NOMO-1 (cell line): ENCODE results near the gene ATAD3B.
"Not testable (repeated sequence)": the region's sequence is repeated elsewhere in the genome, so short reads cannot be mapped to it uniquely, and the experiment has no call there.

ENCODE experiments used
- DNase-seq, 2 experiments: peaks; one replicate each; lab custom pipeline; 2025; ENCODE audit not compliant: unreplicated experiment in 2 of 2; lab: John Stamatoyannopoulos, UW

ATAD3B gene

GRCh38 chr1:1529936-1530335, 58.4 kb downstream of the ATAD3B start:
- DNase-seq: no peak

GRCh38 chr1:1531947-1532346, 60.4 kb downstream of the ATAD3B start:
- no peak for DNase-seq

DNA sequence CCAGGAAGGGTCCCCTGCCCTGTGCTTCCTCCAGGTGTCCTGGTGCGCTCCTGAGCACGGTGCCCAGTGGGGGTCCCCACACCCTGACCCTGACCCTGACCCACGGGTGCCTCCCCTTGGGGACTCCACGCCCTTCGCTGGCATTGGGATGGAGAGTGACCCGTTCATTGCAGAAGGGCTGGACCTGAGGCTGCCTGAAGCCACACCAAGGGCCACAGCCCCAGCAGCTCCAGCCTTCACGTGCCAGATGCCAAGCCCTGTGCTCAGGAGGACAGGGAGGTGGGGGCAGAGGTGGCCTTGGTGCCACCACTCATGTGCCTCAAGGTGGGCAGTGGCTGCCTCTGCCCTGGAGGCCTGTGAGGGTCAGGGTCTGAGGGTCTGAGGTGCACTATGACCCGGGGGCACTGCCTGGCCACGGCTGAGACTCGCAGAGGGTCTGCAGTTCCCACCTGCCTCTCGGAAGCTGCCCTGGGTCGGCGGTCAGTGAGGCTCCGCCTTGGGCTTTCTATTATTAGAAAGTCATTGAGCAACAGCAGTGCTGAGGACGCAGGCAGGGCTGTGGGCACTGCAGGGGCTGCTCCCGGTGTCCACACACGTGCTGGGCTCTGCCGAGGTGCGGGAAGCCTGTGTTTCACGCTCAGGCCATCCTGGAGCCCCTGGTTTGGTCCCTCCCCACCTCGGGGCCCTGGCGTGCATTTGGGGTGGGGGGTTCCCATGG, 61.8 kb downstream of the ATAD3B start:
- DNase-seq: not testable (repeated sequence)

GRCh38 chr1:1533894-1534291, 62.3 kb downstream of the ATAD3B start:
- DNase-seq: not testable (repeated sequence)

DNA sequence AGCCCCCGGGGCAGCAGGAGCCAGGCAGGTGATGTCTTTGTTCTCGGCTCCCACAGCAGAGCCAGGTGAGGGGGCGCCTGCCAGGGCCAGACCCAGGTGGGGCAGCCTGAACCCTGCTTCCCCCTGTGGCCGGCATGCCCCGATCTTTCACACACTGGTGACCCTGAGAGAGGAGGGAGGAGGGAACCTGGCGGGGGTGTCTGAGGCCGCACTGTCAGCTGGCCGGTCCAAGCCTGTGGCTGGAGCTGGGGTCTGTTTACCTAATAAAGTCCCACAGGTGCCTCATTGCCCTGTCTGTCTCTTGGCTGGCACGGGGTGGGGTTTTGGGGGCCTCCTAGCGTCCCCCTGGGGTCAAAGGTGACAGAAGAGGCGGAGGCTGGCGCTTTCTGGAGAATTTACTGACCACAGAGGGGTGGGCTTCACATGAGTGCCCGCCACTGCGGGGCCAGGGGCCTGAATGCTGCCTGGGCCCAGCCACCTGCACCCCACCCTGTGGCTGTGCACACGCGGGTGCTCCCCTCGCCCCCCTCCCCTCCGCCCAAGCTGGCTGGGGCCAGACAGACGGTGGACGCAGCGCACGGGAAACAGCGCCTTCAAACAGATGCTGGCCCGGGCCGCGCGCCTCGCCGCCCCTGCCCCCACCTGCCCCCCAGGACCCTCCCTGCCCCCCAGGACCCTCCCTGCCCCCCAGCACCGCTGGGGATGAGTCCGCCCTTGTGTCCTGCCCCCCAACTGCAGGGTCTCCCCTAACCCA, 63.0 kb downstream of the ATAD3B start:
- no peak for DNase-seq

- no peak for DNase-seq
Observed at GRCh38 chr1:1535201-1536018, 63.8 kb downstream of the ATAD3B start.

DNA sequence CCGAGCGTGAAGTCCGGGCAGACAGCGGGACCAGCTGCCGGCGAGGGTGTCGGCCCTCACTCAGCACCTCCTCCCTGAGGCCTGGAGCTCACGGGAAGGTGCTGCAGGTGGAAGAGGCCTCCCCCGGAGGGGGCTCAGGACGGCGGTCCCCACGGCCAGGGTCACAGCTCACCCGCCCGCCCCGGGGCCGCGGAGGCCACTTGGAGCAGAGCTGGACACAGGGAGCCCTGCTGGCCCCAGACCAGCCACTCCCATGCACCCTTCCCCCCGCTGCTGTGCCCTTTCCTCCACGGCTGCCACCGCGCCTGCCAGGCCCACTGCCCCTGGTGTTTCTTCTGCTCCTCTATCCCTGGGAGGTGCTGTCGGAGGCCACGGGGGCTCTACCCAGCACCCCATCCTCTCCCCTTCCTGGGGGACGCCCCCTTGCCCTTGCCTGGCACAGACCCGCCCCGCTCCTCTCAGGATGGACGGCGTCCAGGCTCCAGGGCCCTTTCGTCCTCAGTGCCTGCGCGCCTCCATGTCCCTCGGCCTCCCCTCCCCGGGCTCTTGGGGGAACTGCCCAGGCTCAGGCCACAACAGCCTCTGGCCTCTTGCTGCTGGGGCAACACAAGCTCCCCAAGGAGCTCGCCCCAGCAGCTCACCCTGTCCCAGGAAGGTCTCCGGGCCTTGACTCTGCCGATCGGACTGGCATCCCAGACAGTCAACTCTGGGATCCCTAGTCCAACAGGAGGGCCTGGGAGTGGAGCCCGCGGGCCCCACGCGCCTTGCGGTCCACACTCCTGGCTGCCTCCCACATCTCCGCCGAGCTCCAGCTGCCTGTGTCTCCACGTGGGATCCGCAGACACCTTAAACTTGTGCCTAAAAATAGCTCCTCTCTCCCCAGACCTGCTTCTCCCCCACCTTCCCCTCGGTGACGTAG, 64.7 kb downstream of the ATAD3B start:
- no peak for DNase-seq

GRCh38 chr1:1536938-1537546, 65.5 kb downstream of the ATAD3B start:
- no peak for DNase-seq

- no peak for DNase-seq
Observed at GRCh38 chr1:1537626-1538250, 66.2 kb downstream of the ATAD3B start.

GRCh38 chr1:1538334-1538733, 66.8 kb downstream of the ATAD3B start:
- DNase-seq: no peak

DNA sequence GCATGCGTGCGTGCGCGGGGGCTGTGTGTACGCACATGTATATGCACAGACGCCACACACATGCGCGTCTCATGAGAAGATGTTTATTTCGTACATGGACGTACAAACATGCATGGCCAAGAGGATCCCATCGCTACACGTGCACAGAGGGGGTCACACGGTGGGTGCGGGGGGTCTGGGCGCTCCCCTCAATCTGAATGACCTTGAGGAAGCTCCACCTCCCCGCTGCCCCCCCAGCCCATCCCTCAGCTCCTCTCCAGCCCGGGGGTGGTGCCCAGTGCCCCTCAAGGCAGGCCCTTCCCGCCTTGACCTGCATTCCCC, 67.4 kb downstream of the ATAD3B start:
- DNase-seq: no peak

- no peak for DNase-seq
Observed at GRCh38 chr1:1539310-1540089, 67.9 kb downstream of the ATAD3B start.

- no peak for DNase-seq
Observed at GRCh38 chr1:1540090-1540817, 68.7 kb downstream of the ATAD3B start, which contains the start of gene TMEM240. TSS of gene TMEM240 (minus strand) at chr1:1540624. CDS start at chr1:1540346, 278 bp downstream.

GRCh38 chr1:1540818-1541628, 69.5 kb downstream of the ATAD3B start:
- DNase-seq: no peak

GRCh38 chr1:1541956-1542765, 70.6 kb downstream of the ATAD3B start:
- DNase-seq: no peak
